Spleen (tissue), 11 donors: ENCODE data around the gene GRIK2. TPM values are rescaled to one million over a fixed set of nuclear protein-coding genes. Genes with fewer than 3 reads are reported as not detected.

Experiments used
- DNase-seq: peaks from one replicate; pipeline ENCODE4 v3.0.0-alpha.2; 2020
- H3K27ac ChIP-seq, 8 donors: fragments of 200-600 bp; sonication (generic) in 7 of 8; 1 replicate in 4 of 8; 2 replicates in 4 of 8; pipeline versions ENCODE4 v1.5.0 to v1.8.0; 2016 to 2021; ENCODE audit warnings: inconsistent platforms in 4 of 8, mild to moderate bottlenecking in 4 of 8, moderate library complexity in 1 of 8
- H3K27me3 ChIP-seq, 7 donors: fragments of 200-600 bp; sonication (generic) in 6 of 7; replicated peaks in 1 of 7; 1 replicate in 4 of 7; 2 replicates in 3 of 7; pipeline versions ENCODE4 v1.5.0 to v1.8.0; 2016 to 2021; ENCODE audit warnings: inconsistent platforms in 3 of 7, mild to moderate bottlenecking in 1 of 7
- H3K36me3 ChIP-seq, 6 donors: fragments of 200-600 bp; sonication (generic) in 5 of 6; 1 replicate in 4 of 6; 2 replicates in 2 of 6; pipeline versions ENCODE4 v1.5.0 to v1.8.0; 2016 to 2021; ENCODE audit warnings: inconsistent platforms in 2 of 6
- H3K4me1 ChIP-seq, 6 donors: fragments of 200-600 bp; sonication (generic) in 5 of 6; 1 replicate in 3 of 6; 2 replicates in 3 of 6; pipeline versions ENCODE4 v1.5.0 to v1.8.0; 2016 to 2021; ENCODE audit warnings: inconsistent platforms in 3 of 6
- H3K4me3 ChIP-seq, 8 donors: fragments of 200-600 bp; sonication (generic) in 7 of 8; 1 replicate in 4 of 8; 2 replicates in 4 of 8; pipeline versions ENCODE4 v1.5.0 to v1.8.0; 2016 to 2021; ENCODE audit warnings: inconsistent platforms in 4 of 8, mild to moderate bottlenecking in 4 of 8, moderate library complexity in 2 of 8
- H3K9me3 ChIP-seq, 8 donors: fragments of 200-600 bp; sonication (generic) in 7 of 8; 1 replicate in 4 of 8; 2 replicates in 4 of 8; pipeline versions ENCODE4 v1.5.0 to v1.8.0; 2016 to 2021; ENCODE audit warnings: inconsistent platforms in 4 of 8
- CTCF ChIP-seq, 11 experiments: fragments of 200-600 bp in 7 of 11; fragments of 450-650 bp in 4 of 11; sonication (generic) in 4 of 11; IDR thresholded peaks in 8 of 11; conservative IDR thresholded peaks in 3 of 11; 1 replicate in 7 of 11; 2 replicates in 4 of 11; pipeline versions ENCODE4 v1.4.0 to v1.8.0; 2016 to 2021; ENCODE audit warnings: antibody characterized with exemption in 11 of 11, inconsistent platforms in 4 of 11, mild to moderate bottlenecking in 1 of 11
- POLR2A ChIP-seq, 3 donors: fragments of 450-650 bp; IDR thresholded peaks; one replicate each; pipeline ENCODE4 v1.5.1; 2017; ENCODE audit warnings: antibody characterized with exemption in 3 of 3, mild to moderate bottlenecking in 1 of 3
- POLR2AphosphoS5 ChIP-seq, 3 donors: sonication (generic); formaldehyde crosslinking; IDR thresholded peaks; one replicate each; pipeline ENCODE4 v1.5.1; 2017; ENCODE audit warnings: antibody characterized with exemption in 3 of 3
- WGBS, 5 donors: extraction: QIAGEN DNeasy Blood & Tissue Kit in 3 of 5; methylation state at CpG; one replicate each; pipeline versions ENCODE4 v1.1.5 to v1.1.7; 2013 to 2018; 5-methylcytosine and 5-hydroxymethylcytosine counted together
- intact Hi-C: fragments of 100-400 bp; cut with DNase I; formaldehyde crosslinking; loops from one replicate; pipeline ENCODE4 v1.15.0; 2023; ENCODE audit warnings: low total_unique reads
- polyA plus RNA-seq, 3 donors: library from polyadenylated mRNA; stranded (reverse); fragments of 200-250 nt; gene quantifications; one replicate each; pipeline ENCODE4 v1.2.1, GENCODE V29; 2013
- total RNA-seq, 7 donors: library from RNA; depleted of rRNA in 3 of 7; stranded (reverse); fragments of >200 nt in 3 of 7; fragmentation: NEBNext Ultra II Directional in 4 of 7; extraction: Animal tissue kit (Norgen Biotek cat#: 25700) in 4 of 7; gene quantifications; one replicate each; pipeline versions ENCODE4 v1.1.0 to v1.2.1, GENCODE V29; 2016 to 2021
- donor health status: healthy with polysubstance abuse.
- donor health status: DM: no; HTN: no; CAD: no; lungs with moderate emphysema.
- donor health status: DM: no; HTN: no; CAD: no.
- donor health status: Bipolar disorder and iron deficiency.
- donor health status: healthy.
- donor health status: DM: no; HTN: no; CAD: no.
- donor health status: DM: yes; HTN: yes; CAD: no.

The GRIK2 gene
- total and polyA plus RNA-seq, 10 donors: 0.07 to 2.7 (median 0.89) TPM

GRCh38 chr6:101887532-101887931 lies 494.0 kb downstream of the GRIK2 start:
- H3K27me3 ChIP-seq: no peaks in the 10 kb centered on the region
- no peaks in the 10 kb centered on the region for H3K9me3 ChIP-seq
- H3K4me3 ChIP-seq: no peak overlapping the region
- TF ChIP-seq POLR2AphosphoS5 (IDR thresholded peaks at IDR 0.05): no peak
- TF ChIP-seq CTCF (IDR thresholded peaks at IDR 0.05 in 8 of 11, conservative IDR thresholded peaks at IDR 0.05 in 3 of 11): no peak
- no peak for DNase-seq
- H3K36me3 ChIP-seq: no peaks in the 10 kb centered on the region
- no peaks in the 10 kb centered on the region for H3K4me1 ChIP-seq
- WGBS, 5 donors: 47 to 70% (median 56%) methylated on average over 5 of the region's 5 CpGs
- H3K27ac ChIP-seq: no peak overlapping the region
- intact Hi-C loops: no loop called here

- DNase-seq: no peak
- Histone ChIP-seq H3K36me3 (no peaks in the 10 kb centered on the region), H3K9me3 (no peaks in the 10 kb centered on the region), H3K27ac (no peak overlapping the region), H3K4me1 (no peaks in the 10 kb centered on the region), H3K4me3 (no peak overlapping the region), H3K27me3 (no peaks in the 10 kb centered on the region)
- TF ChIP-seq POLR2AphosphoS5 (IDR thresholded peaks at IDR 0.05): no peak
- TF ChIP-seq CTCF (IDR thresholded peaks at IDR 0.05 in 8 of 11, conservative IDR thresholded peaks at IDR 0.05 in 3 of 11): no peak
- no peak for TF ChIP-seq POLR2A (IDR thresholded peaks at IDR 0.05)
- 81 to 88% (median 83%) methylated on average over 6 of the region's 6 CpGs for WGBS, 5 donors
- intact Hi-C loops: no loop called here
Observed at GRCh38 chr6:101907356-101908217, 514.1 kb downstream of the GRIK2 start.

GRCh38 chr6:101909366-101909765 lies 515.9 kb downstream of the GRIK2 start:
- Histone ChIP-seq H3K9me3 (no peaks in the 10 kb centered on the region), H3K4me3 (no peak overlapping the region), H3K4me1 (no peaks in the 10 kb centered on the region), H3K27ac (no peak overlapping the region), H3K27me3 (no peaks in the 10 kb centered on the region), H3K36me3 (no peaks in the 10 kb centered on the region)
- TF ChIP-seq POLR2AphosphoS5 (IDR thresholded peaks at IDR 0.05): no peak
- TF ChIP-seq POLR2A (IDR thresholded peaks at IDR 0.05): no peak
- no peak for TF ChIP-seq CTCF (IDR thresholded peaks at IDR 0.05 in 8 of 11, conservative IDR thresholded peaks at IDR 0.05 in 3 of 11)
- DNase-seq: no peak
- WGBS, 5 donors: 52 to 77% (median 60%) methylated on average over 1 of the region's 1 CpG
- intact Hi-C loops: no loop called here

GRCh38 chr6:101912311-101912710 lies 518.8 kb downstream of the GRIK2 start:
- H3K36me3 ChIP-seq: no peaks in the 10 kb centered on the region
- WGBS, 5 donors: 77 to 82% (median 79%) methylated on average over 5 of the region's 5 CpGs
- H3K4me1 ChIP-seq: no peaks in the 10 kb centered on the region
- H3K9me3 ChIP-seq: no peaks in the 10 kb centered on the region
- H3K27ac ChIP-seq: no peak overlapping the region
- no peak overlapping the region for H3K4me3 ChIP-seq
- TF ChIP-seq POLR2AphosphoS5 (IDR thresholded peaks at IDR 0.05): no peak
- TF ChIP-seq CTCF (IDR thresholded peaks at IDR 0.05 in 8 of 11, conservative IDR thresholded peaks at IDR 0.05 in 3 of 11): no peak
- DNase-seq: no peak
- H3K27me3 ChIP-seq: no peaks in the 10 kb centered on the region
- intact Hi-C loops: no loop called here
